HEK293T (cell line): ENCODE data around the gene CDH26.
A peak's percentile ranks its signal among the peaks of the same experiment; 100 is the strongest.

ENCODE experiments used
- CTCF ChIA-PET: fragments of 350-600 bp; formaldehyde crosslinking; extraction: SDS; loops from one replicate; lab custom pipeline; 2021; ENCODE audit warnings: antibody characterized with exemption, inconsistent platforms; lab: Yijun Ruan, JAX
- POLR2A ChIA-PET: fragments of 350-600 bp; formaldehyde crosslinking; extraction: SDS; loops from one replicate; lab custom pipeline; 2020; ENCODE audit warnings: antibody characterized with exemption, inconsistent platforms; lab: Yijun Ruan, JAX
- DNase-seq: peaks from one replicate; pipeline ENCODE4 v3.0.0; 2012; ENCODE audit warnings: mixed read lengths; ENCODE audit errors: extremely low spot score
- ARNT ChIP-seq: fragments of 450-650 bp; IDR thresholded peaks from 2 replicates; pipeline ENCODE4 v1.6.1; 2017; ENCODE audit warnings: mild to moderate bottlenecking
- BHLHE40 ChIP-seq: fragments of 450-650 bp; IDR thresholded peaks from 2 replicates; pipeline ENCODE4 v1.6.1; 2016; ENCODE audit warnings: mild to moderate bottlenecking, moderate library complexity, borderline replicate concordance
- CTBP1 ChIP-seq: fragments of 450-650 bp; IDR thresholded peaks from 2 replicates; pipeline ENCODE4 v1.6.1; 2016; ENCODE audit warnings: borderline replicate concordance
- ELF4 ChIP-seq: fragments of 450-650 bp; IDR thresholded peaks from 2 replicates; pipeline ENCODE4 v1.6.1; 2017; ENCODE audit warnings: antibody characterized with exemption
- FOXA1 ChIP-seq: fragments of 450-650 bp; IDR thresholded peaks from 2 replicates; pipeline ENCODE4 v1.6.1; 2016; ENCODE audit warnings: mild to moderate bottlenecking
- FOXK2 ChIP-seq: fragments of 450-650 bp; IDR thresholded peaks from 2 replicates; pipeline ENCODE4 v1.6.1; 2016; ENCODE audit warnings: mild to moderate bottlenecking
- FOXM1 ChIP-seq: fragments of 450-650 bp; IDR thresholded peaks from 2 replicates; pipeline ENCODE4 v1.6.1; 2017; ENCODE audit warnings: mild to moderate bottlenecking, borderline replicate concordance
- HDGF ChIP-seq: fragments of 450-650 bp; IDR thresholded peaks from 2 replicates; pipeline ENCODE4 v1.6.1; 2017; ENCODE audit warnings: antibody characterized with exemption, borderline replicate concordance
- L3MBTL2 ChIP-seq: fragments of 450-650 bp; conservative IDR thresholded peaks from 2 replicates; pipeline ENCODE4 v1.6.1; 2016; ENCODE audit warnings: mild to moderate bottlenecking
- LEF1 ChIP-seq: fragments of 450-650 bp; IDR thresholded peaks from 2 replicates; pipeline ENCODE4 v1.6.1; 2017; ENCODE audit warnings: mild to moderate bottlenecking, borderline replicate concordance
- NFRKB ChIP-seq: fragments of 450-650 bp; IDR thresholded peaks from 2 replicates; pipeline ENCODE4 v1.6.1; 2016; ENCODE audit warnings: mild to moderate bottlenecking, moderate library complexity
- PKNOX1 ChIP-seq: fragments of 450-650 bp; IDR thresholded peaks from 2 replicates; pipeline ENCODE4 v1.6.1; 2016
- SP1 ChIP-seq: fragments of 450-650 bp; IDR thresholded peaks from 2 replicates; pipeline ENCODE4 v1.6.1; 2017
- SUZ12 ChIP-seq: fragments of 450-650 bp; IDR thresholded peaks from 2 replicates; pipeline ENCODE4 v1.6.1; 2016; ENCODE audit warnings: mild to moderate bottlenecking
- TARDBP ChIP-seq: fragments of 450-650 bp; IDR thresholded peaks from 2 replicates; pipeline ENCODE4 v1.6.1; 2016
- ZNF384 ChIP-seq: fragments of 450-650 bp; IDR thresholded peaks from 2 replicates; pipeline ENCODE4 v1.6.1; 2016

CDH26 gene

GRCh38 chr20:59933849-59934585 lies 24.2 kb upstream of the CDH26 start:
- DNase-seq: peak; percentile 81
- POLR2A ChIA-PET: no interaction called here
- CTCF ChIA-PET: interaction anchor here (0.6 to 1.5 kb wide), 8 partner anchors 8 to 153 kb away, joined by 3 to 5 read pairs (median 3); no protein-coding TSS in a partner anchor
- no peak for TF ChIP-seq SUZ12
- TF ChIP-seq ELF4: peak; percentile 22; the same call in 1 of the 2 replicates
- TF ChIP-seq L3MBTL2: peak; percentile 91

GRCh38 chr20:59935457-59936185 lies 22.6 kb upstream of the CDH26 start:
- ChIA-PET CTCF (interaction anchor here (0.6 to 1.2 kb wide), 2 partner anchors 71 to 96 kb away, joined by 3 read pairs; no protein-coding TSS in a partner anchor), POLR2A (no interaction called here)
- no peak for TF ChIP-seq BHLHE40
- TF ChIP-seq FOXM1: no peak
- no peak for DNase-seq

GRCh38 chr20:59936409-59936808 lies 21.8 kb upstream of the CDH26 start:
- no peak for TF ChIP-seq FOXA1
- TF ChIP-seq FOXM1: no peak
- POLR2A ChIA-PET: no interaction called here

GRCh38 chr20:59937150-59937549 lies 21.1 kb upstream of the CDH26 start:
- POLR2A ChIA-PET: no interaction called here
- DNase-seq: no peak
- CTCF ChIA-PET: no interaction called here
- TF ChIP-seq ELF4: no peak
- no peak for TF ChIP-seq NFRKB
- no peak for TF ChIP-seq SP1
- no peak for TF ChIP-seq FOXK2
- no peak for TF ChIP-seq CTBP1
- no peak for TF ChIP-seq LEF1
- TF ChIP-seq TARDBP: no peak
- TF ChIP-seq HDGF: no peak
- no peak for TF ChIP-seq FOXM1
- TF ChIP-seq ARNT: no peak
- TF ChIP-seq FOXA1: no peak
- no peak for TF ChIP-seq ZNF384
- TF ChIP-seq SUZ12: no peak
- no peak for TF ChIP-seq PKNOX1
- no peak for TF ChIP-seq BHLHE40
- TF ChIP-seq L3MBTL2: no peak

More at GRCh38 chr20:59936409-59936808, 21.8 kb upstream of the CDH26 start:
- DNase-seq: no peak
- CTCF ChIA-PET: no interaction called here

GRCh38 chr20:59938221-59938620 lies 20.0 kb upstream of the CDH26 start:
- CTCF ChIA-PET: no interaction called here
- no peak for DNase-seq
- TF ChIP-seq LEF1: no peak
- TF ChIP-seq FOXM1: no peak
- no peak for TF ChIP-seq BHLHE40
- TF ChIP-seq HDGF: no peak
- no peak for TF ChIP-seq PKNOX1
- no peak for TF ChIP-seq SUZ12
- no peak for TF ChIP-seq FOXK2
- no peak for TF ChIP-seq TARDBP
- TF ChIP-seq ZNF384: no peak
- TF ChIP-seq L3MBTL2: no peak
- no peak for TF ChIP-seq NFRKB
- no peak for TF ChIP-seq SP1
- no peak for TF ChIP-seq ELF4
- no peak for TF ChIP-seq FOXA1
- TF ChIP-seq ARNT: no peak
- TF ChIP-seq CTBP1: no peak
- POLR2A ChIA-PET: interaction anchor here (3.4 kb wide), 1 partner anchor 11 kb away, joined by 19 read pairs; no protein-coding TSS in a partner anchor

- ChIA-PET POLR2A (interaction anchor here (3.4 kb wide), 1 partner anchor 12 kb away, joined by 19 read pairs; no protein-coding TSS in a partner anchor), CTCF (no interaction called here)
- TF ChIP-seq HDGF (no peak), L3MBTL2 (no peak), SP1 (no peak), CTBP1 (no peak)
- DNase-seq: no peak
These were observed 19.5 kb upstream of the CDH26 start for GRCh38 chr20:59938696-59939051.
